ENCODE results near the gene CDIP1.

DNA sequence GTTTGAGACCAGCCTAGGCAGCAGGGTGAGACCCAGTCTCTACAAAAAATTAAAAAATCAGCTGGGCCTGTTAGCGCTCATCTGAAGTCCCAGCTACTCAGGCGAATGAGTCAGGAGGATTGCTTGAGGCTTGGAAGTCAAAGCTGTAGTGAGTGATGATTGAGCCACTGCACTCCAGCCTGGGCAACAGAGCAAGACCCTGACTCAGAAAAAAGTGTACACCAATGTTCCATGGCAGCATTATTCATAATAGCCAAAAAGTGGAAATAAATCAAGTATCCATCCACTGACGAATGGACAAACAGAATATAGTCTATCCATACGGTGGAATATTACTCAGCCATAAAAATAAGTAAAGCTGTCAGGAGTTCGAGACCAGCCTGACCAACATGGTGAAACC lies 66.7 kb downstream of the CDIP1 start:
- TF ChIP-seq POLR2A (IDR thresholded peaks at IDR 0.05): no peak
- TF ChIP-seq, protein P1, sequence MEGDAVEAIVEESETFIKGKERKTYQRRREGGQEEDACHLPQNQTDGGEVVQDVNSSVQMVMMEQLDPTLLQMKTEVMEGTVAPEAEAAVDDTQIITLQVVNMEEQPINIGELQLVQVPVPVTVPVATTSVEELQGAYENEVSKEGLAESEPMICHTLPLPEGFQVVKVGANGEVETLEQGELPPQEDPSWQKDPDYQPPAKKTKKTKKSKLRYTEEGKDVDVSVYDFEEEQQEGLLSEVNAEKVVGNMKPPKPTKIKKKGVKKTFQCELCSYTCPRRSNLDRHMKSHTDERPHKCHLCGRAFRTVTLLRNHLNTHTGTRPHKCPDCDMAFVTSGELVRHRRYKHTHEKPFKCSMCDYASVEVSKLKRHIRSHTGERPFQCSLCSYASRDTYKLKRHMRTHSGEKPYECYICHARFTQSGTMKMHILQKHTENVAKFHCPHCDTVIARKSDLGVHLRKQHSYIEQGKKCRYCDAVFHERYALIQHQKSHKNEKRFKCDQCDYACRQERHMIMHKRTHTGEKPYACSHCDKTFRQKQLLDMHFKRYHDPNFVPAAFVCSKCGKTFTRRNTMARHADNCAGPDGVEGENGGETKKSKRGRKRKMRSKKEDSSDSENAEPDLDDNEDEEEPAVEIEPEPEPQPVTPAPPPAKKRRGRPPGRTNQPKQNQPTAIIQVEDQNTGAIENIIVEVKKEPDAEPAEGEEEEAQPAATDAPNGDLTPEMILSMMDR (IDR thresholded peaks at IDR 0.05): no peak
